Mesothelial cell of epicardium (in vitro differentiated cells): Measurements from ENCODE around the gene WDR45B. TPM values are rescaled to one million over a fixed set of nuclear protein-coding genes. Genes with fewer than 3 reads are reported as not detected.
"Not testable (repeated sequence)": the region's sequence is repeated elsewhere in the genome, so short reads cannot be mapped to it uniquely, and the experiment has no call there.

Experiments used
- DNase-seq, 2 experiments: peaks; one replicate each; pipeline ENCODE4 v3.0.0; 2021; ENCODE audit warnings: low spot score in 2 of 2; ENCODE audit not compliant: unreplicated experiment in 2 of 2
- H3K27ac Mint-ChIP-seq: 2 replicates; pipeline ENCODE4 v1.8.0; 2021; ENCODE audit warnings: mixed read lengths
- H3K27me3 Mint-ChIP-seq: 2 replicates; pipeline ENCODE4 v1.8.0; 2021; ENCODE audit warnings: low read depth, mixed read lengths
- H3K36me3 Mint-ChIP-seq: 2 replicates; pipeline ENCODE4 v1.8.0; 2021; ENCODE audit warnings: mixed read lengths
- H3K4me1 Mint-ChIP-seq: 2 replicates; pipeline ENCODE4 v1.8.0; 2021; ENCODE audit warnings: mixed read lengths
- H3K4me3 Mint-ChIP-seq: 2 replicates; pipeline ENCODE4 v1.8.0; 2021; ENCODE audit warnings: mild to moderate bottlenecking, moderate library complexity, mixed read lengths
- H3K9me3 Mint-ChIP-seq: 2 replicates; pipeline ENCODE4 v1.8.0; 2021; ENCODE audit warnings: mixed read lengths
- CTCF ChIP-seq: fragments of 200-600 bp; sonication (generic); IDR thresholded peaks from one replicate; pipeline ENCODE4 v1.5.0; 2021; ENCODE audit warnings: antibody characterized with exemption; ENCODE audit not compliant: unreplicated experiment
- total RNA-seq: library from RNA; stranded (reverse); gene quantifications from 3 replicates; pipeline ENCODE4 v1.2.1, GENCODE V29; 2021

WDR45B gene
- total RNA-seq, 1 donor from 2014 or later: 92.3 TPM

- no peak for TF ChIP-seq CTCF
- Mint-ChIP-seq H3K27ac (no peak overlapping the region), H3K9me3 (no peaks in the 10 kb centered on the region), H3K4me3 (no peak overlapping the region), H3K27me3 (no peaks in the 10 kb centered on the region), H3K4me1 (no peaks in the 10 kb centered on the region), H3K36me3 (peaks cover 32% of the 10 kb centered on the region)
- DNase-seq: no peak
Measured at GRCh38 chr17:82583720-82584234, 64.5 kb downstream of the WDR45B start.

- peaks cover 30% of the 10 kb centered on the region for H3K36me3 Mint-ChIP-seq
Measured at GRCh38 chr17:82582709-82583108, 65.5 kb downstream of the WDR45B start.

GRCh38 chr17:82582213-82582612, 66.0 kb downstream of the WDR45B start:
- H3K4me1 Mint-ChIP-seq: no peaks in the 10 kb centered on the region
- no peak overlapping the region for H3K4me3 Mint-ChIP-seq
- no peaks in the 10 kb centered on the region for H3K9me3 Mint-ChIP-seq
- TF ChIP-seq CTCF: no peak
- H3K36me3 Mint-ChIP-seq: peaks cover 26% of the 10 kb centered on the region
- DNase-seq: no peak
- no peak overlapping the region for H3K27ac Mint-ChIP-seq
- H3K27me3 Mint-ChIP-seq: no peaks in the 10 kb centered on the region

More at GRCh38 chr17:82582709-82583108, 65.5 kb downstream of the WDR45B start:
- no peak overlapping the region for H3K4me3 Mint-ChIP-seq
- H3K9me3 Mint-ChIP-seq: no peaks in the 10 kb centered on the region
- no peaks in the 10 kb centered on the region for H3K27me3 Mint-ChIP-seq
- no peak for TF ChIP-seq CTCF
- no peaks in the 10 kb centered on the region for H3K4me1 Mint-ChIP-seq
- no peak overlapping the region for H3K27ac Mint-ChIP-seq
- no peak for DNase-seq

- not testable (repeated sequence) for H3K4me1 Mint-ChIP-seq, DNase-seq, H3K27ac Mint-ChIP-seq, H3K27me3 Mint-ChIP-seq, H3K4me3 Mint-ChIP-seq, H3K9me3 Mint-ChIP-seq
- peaks cover 19% of the 10 kb centered on the region for H3K36me3 Mint-ChIP-seq
Measured at GRCh38 chr17:82579969-82580368, 68.3 kb downstream of the WDR45B start.

GRCh38 chr17:82577300-82577699, 70.9 kb downstream of the WDR45B start:
- H3K4me3 Mint-ChIP-seq: no peak overlapping the region
- H3K4me1 Mint-ChIP-seq: no peaks in the 10 kb centered on the region
- H3K9me3 Mint-ChIP-seq: no peaks in the 10 kb centered on the region
- H3K27me3 Mint-ChIP-seq: no peaks in the 10 kb centered on the region
- peaks cover 17% of the 10 kb centered on the region for H3K36me3 Mint-ChIP-seq
- no peak overlapping the region for H3K27ac Mint-ChIP-seq
- TF ChIP-seq CTCF: no peak
- DNase-seq: no peak

GRCh38 chr17:82575581-82576221, 72.5 kb downstream of the WDR45B start:
- not testable (repeated sequence) for DNase-seq, H3K4me1 Mint-ChIP-seq, H3K27me3 Mint-ChIP-seq

More at GRCh38 chr17:82575581-82576221, 72.5 kb downstream of the WDR45B start:
- not testable (repeated sequence) for H3K27ac Mint-ChIP-seq, H3K9me3 Mint-ChIP-seq, H3K4me3 Mint-ChIP-seq
- peaks cover 23% of the 10 kb centered on the region for H3K36me3 Mint-ChIP-seq
